NCI-H345 (cell line): ENCODE measurements around the gene MYH7.
"Not testable (repeated sequence)": the region's sequence is repeated elsewhere in the genome, so short reads cannot be mapped to it uniquely, and the experiment has no call there.

Experiments used
- DNase-seq: peaks from one replicate; lab custom pipeline; 2025; lab: John Stamatoyannopoulos, UW

The MYH7 gene

DNA sequence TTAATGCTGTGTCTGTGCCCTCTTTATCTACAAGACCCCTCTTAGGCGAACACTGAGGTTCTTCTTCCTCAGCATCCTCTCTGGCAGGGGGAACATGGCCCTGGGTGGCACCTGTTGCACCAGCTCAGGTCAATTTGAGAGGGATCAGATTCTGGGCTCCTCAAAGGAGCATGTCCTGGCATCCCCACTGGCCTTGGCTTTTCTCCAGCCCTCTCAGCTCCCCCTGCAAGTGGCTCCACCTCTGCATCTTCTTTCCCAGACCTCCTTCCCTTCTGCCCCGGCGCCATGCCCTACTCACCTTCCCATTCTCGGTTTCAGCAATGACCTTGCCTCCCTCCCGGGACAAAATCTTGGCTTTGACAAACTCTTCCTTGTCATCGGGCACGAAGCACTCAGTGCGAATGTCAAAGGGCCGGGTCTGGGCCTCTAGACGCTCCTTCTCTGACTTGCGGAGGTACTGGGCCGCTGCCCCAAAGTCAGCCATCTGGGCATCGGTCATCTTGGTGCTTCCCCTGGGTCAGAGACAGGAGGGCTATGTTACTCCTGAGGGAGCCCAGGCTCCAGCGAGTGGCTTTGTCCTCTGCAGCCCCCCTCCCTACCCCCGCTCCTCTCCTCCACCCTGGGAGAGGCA is 28.6 kb downstream of the MYH7 start:
- DNase-seq: no peak

GRCh38 chr14:23406244-23406643 is 29.2 kb downstream of the MYH7 start:
- DNase-seq: peak; percentile 10

DNA sequence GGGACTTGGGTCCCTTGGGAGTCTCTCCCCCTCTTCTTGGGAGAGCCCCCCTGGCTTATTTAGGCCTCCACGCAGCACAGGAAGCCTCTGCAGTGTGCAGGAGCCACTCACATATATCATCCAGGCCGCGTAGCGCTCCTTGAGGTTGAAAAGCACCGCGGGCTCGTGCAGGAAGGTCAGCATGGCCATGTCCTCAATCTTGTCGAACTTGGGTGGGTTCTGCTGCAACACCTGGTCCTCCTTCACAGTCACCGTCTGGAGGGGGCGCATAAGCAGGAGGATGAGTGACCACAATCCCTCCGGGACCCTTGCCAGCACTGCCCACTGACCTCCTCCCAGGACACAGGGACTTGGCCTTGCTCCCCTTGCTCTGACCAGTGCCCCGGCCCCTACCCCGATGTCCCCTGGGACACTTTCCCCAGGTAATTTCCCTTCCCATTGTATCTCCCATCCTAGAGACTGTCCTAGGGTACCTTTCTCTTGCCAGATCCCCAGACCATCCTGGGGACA is 29.9 kb downstream of the MYH7 start:
- no peak for DNase-seq

GRCh38 chr14:23405096-23405495 is 30.4 kb downstream of the MYH7 start:
- no peak for DNase-seq

DNA sequence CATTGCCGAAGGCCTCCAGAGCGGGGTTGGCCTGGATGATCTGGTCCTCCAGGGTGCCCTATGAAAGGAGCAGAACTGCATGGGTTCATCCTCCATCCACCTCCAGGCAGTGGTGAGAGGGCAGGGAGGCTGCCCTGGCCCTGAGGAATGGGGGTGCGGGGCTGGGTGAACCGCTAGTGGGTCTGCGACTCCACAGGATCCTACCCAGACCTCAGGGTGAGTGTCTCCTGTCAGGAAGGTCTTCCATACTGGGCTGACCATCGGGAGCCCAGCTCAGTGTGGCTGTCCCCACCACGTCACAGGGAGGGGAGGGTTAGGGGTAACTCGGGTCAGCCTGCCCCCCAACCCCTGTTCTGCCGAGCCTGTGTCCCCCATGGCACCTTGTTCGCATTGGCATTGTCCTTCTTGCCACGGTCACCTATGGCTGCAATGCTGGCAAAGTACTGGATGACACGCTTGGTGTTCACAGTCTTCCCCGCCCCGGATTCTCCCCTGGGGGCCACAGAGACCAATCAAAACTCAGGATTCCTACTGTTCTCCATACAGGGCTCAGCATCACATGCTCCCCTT is 31.0 kb downstream of the MYH7 start:
- no peak for DNase-seq

DNA sequence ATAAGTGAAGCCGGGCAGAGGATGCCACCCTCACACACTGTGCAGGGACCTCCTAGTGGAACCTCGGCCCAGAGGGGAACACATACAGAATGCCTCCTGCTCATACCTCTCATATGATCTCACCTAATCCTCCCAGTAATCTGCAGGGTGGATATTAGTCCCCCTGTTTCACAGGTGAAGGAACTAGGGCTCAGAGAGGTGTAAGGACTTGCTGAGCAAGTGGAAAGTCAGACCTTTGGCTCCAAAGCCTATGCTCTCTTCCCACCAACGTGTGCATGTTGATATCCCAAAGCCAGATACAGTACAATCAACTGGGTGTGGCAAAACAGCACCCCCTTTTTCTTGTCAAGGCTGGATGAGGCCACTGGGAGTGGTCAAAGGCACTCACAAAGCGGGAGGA is 31.6 kb downstream of the MYH7 start:
- DNase-seq: no peak

DNA sequence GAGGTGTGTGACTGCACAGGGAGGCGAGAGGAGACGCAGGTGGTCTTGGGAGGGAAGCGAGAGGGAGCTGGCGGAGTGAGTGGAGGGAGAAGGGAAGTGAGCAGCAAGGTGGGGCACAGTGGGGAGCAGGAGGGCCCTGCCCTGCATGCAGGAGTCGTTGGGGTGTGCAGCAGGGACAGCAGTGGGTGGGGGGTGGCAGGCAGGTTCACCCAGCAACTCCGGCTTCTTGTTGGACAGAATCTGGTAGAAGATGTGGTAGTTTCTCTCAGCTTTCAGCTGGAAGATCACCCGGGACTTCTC is 32.4 kb downstream of the MYH7 start:
- no peak for DNase-seq

DNA sequence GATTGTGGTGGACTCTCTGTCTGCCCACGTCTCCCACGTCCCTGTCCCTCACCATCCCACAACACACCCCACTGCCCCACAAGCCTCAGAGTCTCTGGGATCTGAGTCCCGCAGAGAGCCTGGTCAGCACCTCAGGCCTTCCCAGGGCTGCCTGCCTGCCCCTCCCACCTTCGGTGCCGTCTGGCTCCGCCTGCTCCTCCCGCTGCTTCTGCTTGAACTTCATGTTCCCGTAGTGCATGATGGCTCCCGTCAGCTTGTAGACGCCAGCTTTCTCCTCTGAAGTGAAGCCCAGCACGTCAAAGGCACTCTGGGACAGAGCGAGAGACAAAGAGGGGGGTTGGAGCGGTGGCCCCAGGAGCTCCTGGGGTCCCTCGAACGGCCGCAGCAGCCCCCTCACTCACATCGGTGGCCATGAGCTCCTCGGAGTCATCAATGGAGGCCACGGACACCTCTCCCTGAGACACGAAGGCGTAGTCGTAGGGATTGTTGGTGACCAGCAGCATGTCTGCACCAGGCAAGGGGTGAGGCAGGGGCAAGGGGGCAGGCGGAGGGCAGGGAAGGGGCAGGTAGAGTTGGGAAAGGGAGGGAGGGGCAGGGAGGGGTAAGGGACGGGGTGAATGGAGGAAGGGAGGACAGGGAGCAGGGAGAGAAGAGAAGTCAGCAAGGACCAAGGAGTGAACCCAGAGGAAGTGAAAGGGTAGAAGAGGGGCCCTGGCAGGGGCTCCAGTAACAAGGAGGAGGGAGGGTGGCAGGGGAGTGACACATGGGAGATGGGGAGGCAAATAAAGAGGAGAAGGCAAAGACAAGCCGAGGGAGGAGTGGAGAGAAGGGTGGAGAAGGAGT is 32.9 kb downstream of the MYH7 start:
- DNase-seq: no peak

- DNase-seq: no peak
These were observed 34.2 kb downstream of the MYH7 start for GRCh38 chr14:23401291-23401690.

GRCh38 chr14:23400496-23401149 is 34.8 kb downstream of the MYH7 start:
- DNase-seq: not testable (repeated sequence)

- no peak for DNase-seq
These were observed 35.9 kb downstream of the MYH7 start for GRCh38 chr14:23399591-23399990.

DNA sequence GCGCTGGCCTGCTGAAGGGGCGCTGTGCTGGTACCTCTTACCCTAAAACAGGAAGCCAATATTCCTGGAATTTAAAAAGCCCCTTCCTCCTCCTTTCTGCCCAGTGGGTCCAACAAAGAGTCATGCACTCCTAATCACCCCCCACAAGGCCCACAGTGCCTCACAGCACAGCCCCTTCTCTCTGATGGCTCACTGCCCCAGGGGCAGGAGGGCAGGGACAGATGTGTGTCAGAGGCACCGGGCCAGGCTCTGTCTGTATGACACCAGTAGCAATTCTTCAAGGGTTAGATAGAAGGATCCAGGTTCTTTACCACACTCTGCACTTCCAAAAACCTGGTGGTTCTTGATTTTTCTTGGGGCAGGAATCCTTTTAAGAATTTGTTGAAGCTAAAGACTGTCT is 36.3 kb downstream of the MYH7 start:
- no peak for DNase-seq

GRCh38 chr14:23398348-23398747 is 37.1 kb downstream of the MYH7 start:
- DNase-seq: peak; percentile 54

DNA sequence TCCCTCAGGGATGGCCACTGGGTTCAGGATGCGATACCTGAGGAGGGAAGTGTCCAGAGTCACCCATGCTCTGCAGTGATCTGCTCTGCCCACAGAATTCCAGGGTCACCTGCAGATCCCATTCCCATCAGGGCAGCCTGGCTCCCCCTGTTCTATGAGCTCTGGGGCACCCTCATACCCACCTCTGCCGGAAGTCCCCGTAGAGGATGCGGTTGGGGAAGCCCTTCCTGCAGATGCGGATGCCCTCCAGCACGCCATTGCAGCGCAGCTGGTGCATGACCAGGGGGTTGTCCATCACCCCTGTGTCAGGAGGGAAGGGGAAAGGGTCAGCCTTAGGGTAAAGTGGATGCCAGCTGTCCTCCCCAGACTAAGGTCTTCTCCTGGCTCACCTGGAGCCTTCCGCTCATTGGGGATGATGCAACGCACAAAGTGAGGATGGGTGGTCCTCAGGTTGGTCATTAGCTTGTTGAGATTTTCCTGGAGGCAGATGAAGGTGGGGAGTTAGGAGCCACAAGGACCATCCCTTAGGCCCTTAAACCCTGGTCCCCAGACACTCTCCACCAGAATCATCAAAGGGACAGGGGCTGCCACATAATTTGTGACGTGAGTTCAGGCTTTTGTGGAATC is 38.6 kb downstream of the MYH7 start:
- no peak for DNase-seq

DNA sequence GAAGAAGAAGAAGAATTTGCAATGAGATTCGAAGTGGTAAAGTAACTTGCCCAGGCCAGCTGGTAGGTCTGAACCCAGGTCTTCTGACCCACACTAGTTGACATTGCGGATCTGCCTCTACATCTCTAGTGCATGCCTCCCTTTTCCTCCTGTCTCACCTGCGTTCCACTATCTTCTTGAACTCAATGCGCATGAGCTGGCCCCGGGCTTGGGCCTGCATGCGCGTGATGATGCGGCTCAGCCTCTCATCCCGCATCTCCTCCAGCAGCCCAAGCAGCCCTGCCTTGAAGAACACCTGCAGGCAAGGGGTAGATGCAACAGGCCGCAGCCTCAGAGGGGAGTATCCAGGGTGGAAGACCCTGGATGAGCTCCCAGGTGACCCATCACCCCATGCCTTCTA is 39.3 kb downstream of the MYH7 start:
- DNase-seq: no peak

- DNase-seq: no peak
These were observed 42.8 kb downstream of the MYH7 start for GRCh38 chr14:23392613-23393012.

DNA sequence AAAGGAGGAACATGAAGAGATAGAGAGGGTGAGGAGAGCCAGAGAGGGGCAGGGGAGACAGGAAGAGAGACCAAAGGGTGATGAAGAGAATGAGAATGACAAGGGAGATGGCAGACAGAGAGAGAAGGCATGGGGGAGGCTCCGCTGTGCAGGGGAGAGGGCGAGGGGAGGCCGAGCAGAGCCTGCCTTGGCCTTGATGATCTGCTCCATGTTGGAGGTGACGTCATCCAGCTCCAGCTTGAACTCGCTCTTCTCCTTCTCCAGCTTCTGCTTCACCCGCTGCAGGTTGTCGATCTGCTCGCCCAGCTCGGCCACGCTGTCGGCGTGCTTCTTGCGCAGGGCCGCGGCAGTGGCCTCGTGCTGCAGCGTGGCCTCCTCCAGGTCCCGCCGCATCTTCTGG is 45.6 kb downstream of the MYH7 start:
- not testable (repeated sequence) for DNase-seq

- DNase-seq: no peak
These were observed 46.1 kb downstream of the MYH7 start for GRCh38 chr14:23389396-23389795.

- DNase-seq: no peak
These were observed 46.5 kb downstream of the MYH7 start for GRCh38 chr14:23388996-23389395.

GRCh38 chr14:23387916-23388882 is 47.3 kb downstream of the MYH7 start:
- no peak for DNase-seq

DNA sequence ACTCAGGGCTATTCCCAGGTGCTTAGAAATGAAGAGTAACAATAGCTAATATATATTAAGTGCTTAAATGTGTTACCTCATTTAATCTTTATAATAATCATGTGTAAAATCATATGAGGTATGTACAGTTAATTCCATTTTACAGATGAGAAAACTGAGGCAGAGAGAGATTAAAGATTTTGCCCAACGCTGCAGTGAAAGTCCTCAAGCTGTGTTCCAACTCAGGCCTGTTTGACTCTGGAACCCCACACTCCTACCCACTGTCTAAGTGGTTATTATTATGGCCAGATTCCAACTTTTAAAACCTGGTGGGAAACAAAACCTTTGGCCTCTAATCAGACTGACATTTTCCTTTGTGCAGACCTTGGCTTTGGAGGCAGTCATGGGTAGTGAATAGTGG is 48.5 kb downstream of the MYH7 start:
- DNase-seq: no peak
